HCT116 (cell line): Measurements from ENCODE around the gene FHIT. TPM values are rescaled to one million over a fixed set of nuclear protein-coding genes. Genes with fewer than 3 reads are reported as not detected.

Source experiments
- ATAC-seq: fragments of 200-7000 bp; cut with Tn5 transposase; 2 replicates; pipeline ENCODE4 v1.9.1; 2020; ENCODE audit warnings: mild to moderate bottlenecking, moderate library complexity
- BruUV-seq: library from RNA; stranded (reverse); fragments of 400-500 nt; replicated peaks from 2 replicates; lab custom pipeline; 2021; lab: Mats Ljungman, UMichigan
- CTCF ChIA-PET: fragments of 300-600 bp; sonication (Branson Sonifier 250); formaldehyde crosslinking; loops from one replicate; lab custom pipeline; 2021; ENCODE audit warnings: antibody characterized with exemption; lab: Charles Lee
- POLR2A ChIA-PET: fragments of 300-600, 350-600 bp; sonication (Branson Sonifier 250); formaldehyde crosslinking; loops from one replicate; lab custom pipeline; 2021; ENCODE audit warnings: antibody characterized with exemption; lab: Charles Lee
- RAD21 ChIA-PET, 2 experiments: fragments of 300-600 bp; sonication (Branson Sonifier 250); formaldehyde crosslinking; loops; one replicate each; lab custom pipeline; 2023; ENCODE audit warnings: low total read pairs in 2 of 2; ENCODE audit not compliant: uncharacterized antibody in 2 of 2, unreplicated experiment in 2 of 2, low non-redundant PET in 1 of 2; lab: Charles Lee
- DNase-seq: peaks from one replicate; pipeline ENCODE4 v3.0.0-alpha.2; 2010; ENCODE audit warnings: low read depth, low spot score
- H2AFZ ChIP-seq: fragments of 200-600 bp; shearing (Covaris generic), sonication (generic); 2 replicates; pipeline ENCODE4 v1.6.1; 2017; ENCODE audit warnings: low read depth, mixed run types, mixed read lengths, antibody characterized with exemption, low read length; ENCODE audit not compliant: poor library complexity, severe bottlenecking
- H3K27ac ChIP-seq: 2 replicates; pipeline ENCODE4 v1.5.1; 2012; ENCODE audit warnings: low read depth, low read length
- H3K27me3 ChIP-seq: fragments of 200-600 bp; sonication (generic); 2 replicates; pipeline ENCODE4 v1.6.1; 2016; ENCODE audit warnings: mixed run types, low read length, mixed read lengths; ENCODE audit not compliant: insufficient read depth
- H3K36me3 ChIP-seq, 2 experiments: fragments of 200-500 bp in 1 of 2; fragments of 200-600 bp in 1 of 2; sonication (Bioruptor generic) in 1 of 2; sonication (generic) in 1 of 2; 2 replicates each; pipeline versions ENCODE4 v1.5.1 to v1.6.1; 2014 to 2016; ENCODE audit warnings: low read length in 2 of 2, inconsistent platforms in 1 of 2, mixed read lengths in 1 of 2, mixed run types in 1 of 2; ENCODE audit not compliant: insufficient read depth in 2 of 2, control insufficient read depth in 1 of 2
- H3K4me1 ChIP-seq, 2 experiments: fragments of 200-600 bp in 1 of 2; sonication (generic) in 1 of 2; 2 replicates each; pipeline versions ENCODE4 v1.5.1 to v1.6.1; 2012 to 2017; ENCODE audit warnings: low read length in 2 of 2, inconsistent platforms in 1 of 2, mild to moderate bottlenecking in 1 of 2, mixed read lengths in 1 of 2, mixed run types in 1 of 2, moderate library complexity in 1 of 2; ENCODE audit not compliant: insufficient read depth in 2 of 2, control insufficient read depth in 1 of 2
- H3K4me2 ChIP-seq: fragments of 200-600 bp; sonication (generic); 2 replicates; pipeline ENCODE4 v1.6.1; 2017; ENCODE audit warnings: mixed run types, low read length, mixed read lengths
- H3K4me3 ChIP-seq, 2 experiments: fragments of 200-600 bp in 1 of 2; sonication (generic) in 1 of 2; replicated peaks in 1 of 2; 2 replicates each; pipeline ENCODE4 v1.5.1; 2011 to 2016; ENCODE audit warnings: low read length in 2 of 2, control low read depth in 1 of 2, low read depth in 1 of 2, mild to moderate bottlenecking in 1 of 2, mixed read lengths in 1 of 2, mixed run types in 1 of 2
- H3K79me2 ChIP-seq: fragments of 200-600 bp; sonication (generic); 2 replicates; pipeline ENCODE4 v1.6.1; 2017; ENCODE audit warnings: mild to moderate bottlenecking, mixed run types, low read length, moderate library complexity, mixed read lengths; ENCODE audit not compliant: insufficient read depth
- H3K9ac ChIP-seq: fragments of 200-600 bp; sonication (generic); 2 replicates; pipeline ENCODE4 v1.6.1; 2016; ENCODE audit warnings: low read length, mixed read lengths
- H3K9me2 ChIP-seq: fragments of 200-600 bp; sonication (generic), shearing (Covaris generic); 2 replicates; pipeline ENCODE4 v1.6.1; 2017; ENCODE audit warnings: mixed run types, mild to moderate bottlenecking, moderate library complexity; ENCODE audit not compliant: insufficient read depth
- H3K9me3 ChIP-seq, 2 experiments: fragments of 200-500 bp in 1 of 2; fragments of 200-600 bp in 1 of 2; sonication (Bioruptor generic) in 1 of 2; sonication (generic) in 1 of 2; 2 replicates each; pipeline ENCODE4 v1.6.1; 2014 to 2017; ENCODE audit warnings: low read length in 2 of 2, mixed read lengths in 2 of 2, inconsistent platforms in 1 of 2, low read depth in 1 of 2, mild to moderate bottlenecking in 1 of 2, mixed run types in 1 of 2, moderate library complexity in 1 of 2; ENCODE audit not compliant: control insufficient read depth in 1 of 2, insufficient read depth in 1 of 2
- H4K20me1 ChIP-seq: fragments of 200-600 bp; sonication (generic), shearing (Covaris generic); 2 replicates; pipeline ENCODE4 v1.6.1; 2017; ENCODE audit warnings: mixed run types, mild to moderate bottlenecking, moderate library complexity; ENCODE audit not compliant: insufficient read depth
- CBX3 ChIP-seq: IDR thresholded peaks from 2 replicates; pipeline ENCODE4 v1.6.1; 2012; ENCODE audit warnings: low read depth
- EGR1 ChIP-seq: IDR thresholded peaks from 2 replicates; pipeline ENCODE4 v1.6.1; 2012; ENCODE audit warnings: low read depth
- EZH2 ChIP-seq: fragments of 200-600 bp; sonication (generic); IDR thresholded peaks from 2 replicates; pipeline ENCODE4 v1.6.1; 2017; ENCODE audit warnings: antibody characterized with exemption, mixed run types
- EZH2phosphoT487 ChIP-seq: fragments of 200-600 bp; IDR thresholded peaks from 2 replicates; pipeline ENCODE4 v1.6.1; 2018; ENCODE audit warnings: antibody characterized with exemption, borderline replicate concordance
- FOSL1 ChIP-seq: IDR thresholded peaks from 2 replicates; pipeline ENCODE4 v1.6.1; 2012; ENCODE audit warnings: low read depth
- MAX ChIP-seq: IDR thresholded peaks from 2 replicates; pipeline ENCODE4 v1.6.1; 2012
- POLR2A ChIP-seq: IDR thresholded peaks from 2 replicates; pipeline ENCODE4 v1.7.0; 2011; ENCODE audit warnings: borderline replicate concordance; ENCODE audit not compliant: insufficient read depth, insufficient read length; ENCODE audit errors: extremely low read depth
- RAD21 ChIP-seq: IDR thresholded peaks from 2 replicates; pipeline ENCODE4 v1.6.1; 2012; ENCODE audit warnings: low read depth, mild to moderate bottlenecking
- REST ChIP-seq: IDR thresholded peaks from 2 replicates; pipeline ENCODE4 v1.6.1; 2012; ENCODE audit warnings: low read depth
- SRF ChIP-seq: IDR thresholded peaks from 2 replicates; pipeline ENCODE4 v1.6.1; 2012; ENCODE audit warnings: low read depth
- ZFX ChIP-seq: fragments of 450-650 bp; IDR thresholded peaks from 2 replicates; pipeline ENCODE4 v1.6.1; 2017
- intact Hi-C: fragments of 100-400 bp; cut with micrococcal nuclease; formaldehyde crosslinking; loops from 2 replicates; pipeline ENCODE4 v1.10.0; 2022
- total RNA-seq: library from RNA; stranded (reverse); gene quantifications from one replicate; pipeline ENCODE4 v1.2.1, GENCODE V29; 2021; ENCODE audit not compliant: unreplicated experiment
- TF ChIP-seq, protein P1 (sequence below), 3 experiments: fragments of 200-600 bp in 1 of 3; sonication (generic) in 1 of 3; IDR thresholded peaks in 2 of 3; conservative IDR thresholded peaks in 1 of 3; 2 replicates each; pipeline ENCODE4 v1.5.1; 2012 to 2017; ENCODE audit warnings: low read depth in 2 of 3, low read length in 2 of 3, antibody characterized with exemption in 1 of 3, borderline replicate concordance in 1 of 3, control low read depth in 1 of 3, mild to moderate bottlenecking in 1 of 3, mixed read lengths in 1 of 3, mixed run types in 1 of 3, moderate library complexity in 1 of 3; ENCODE audit not compliant: insufficient read depth in 1 of 3

FHIT gene
- total RNA-seq, 1 experiment from 2014 or later = 20.1 TPM

DNA sequence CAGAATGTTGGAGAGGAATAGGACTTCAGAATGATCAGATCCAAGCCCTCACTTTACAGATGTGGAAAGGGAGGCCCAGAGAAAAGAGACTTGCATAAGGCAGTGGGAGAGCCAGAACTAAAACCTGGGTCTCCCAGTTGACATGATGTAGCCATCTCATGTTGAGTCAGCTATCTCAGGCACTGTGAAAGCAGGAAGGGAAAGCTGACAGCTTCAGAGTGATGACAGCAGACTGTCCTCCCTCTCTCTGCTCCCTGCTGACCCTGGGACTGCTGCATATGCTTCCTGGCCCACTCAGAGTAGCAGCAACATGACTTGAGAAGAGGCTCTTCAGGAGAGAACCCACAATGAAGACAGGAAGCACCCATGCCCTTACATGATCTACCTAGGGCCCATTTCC lies 14.7 kb downstream of the FHIT start:
- intact Hi-C loops = no loop called here
- Histone ChIP-seq H3K27me3 (no peaks in the 10 kb centered on the region), H3K36me3 (no peaks in the 10 kb centered on the region), H3K4me1 (no peaks in the 10 kb centered on the region), H3K9me3 (no peaks in the 10 kb centered on the region), H3K4me3 (no peak overlapping the region), H3K9me2 (no peaks in the 10 kb centered on the region), H3K4me2 (no peak overlapping the region), H4K20me1 (no peaks in the 10 kb centered on the region), H3K27ac (no peak overlapping the region), H3K79me2 (no peaks in the 10 kb centered on the region), H3K9ac (no peak overlapping the region), H2AFZ (no peak overlapping the region)
- DNase-seq = no peak
- ATAC-seq = no peak
- no peak for TF ChIP-seq RAD21
- TF ChIP-seq ZFX = no peak
- TF ChIP-seq REST = no peak
- ChIA-PET POLR2A (no interaction called here), CTCF (no interaction called here), RAD21 (no interaction called here)
- no TSS peak for BruUV-seq

DNA sequence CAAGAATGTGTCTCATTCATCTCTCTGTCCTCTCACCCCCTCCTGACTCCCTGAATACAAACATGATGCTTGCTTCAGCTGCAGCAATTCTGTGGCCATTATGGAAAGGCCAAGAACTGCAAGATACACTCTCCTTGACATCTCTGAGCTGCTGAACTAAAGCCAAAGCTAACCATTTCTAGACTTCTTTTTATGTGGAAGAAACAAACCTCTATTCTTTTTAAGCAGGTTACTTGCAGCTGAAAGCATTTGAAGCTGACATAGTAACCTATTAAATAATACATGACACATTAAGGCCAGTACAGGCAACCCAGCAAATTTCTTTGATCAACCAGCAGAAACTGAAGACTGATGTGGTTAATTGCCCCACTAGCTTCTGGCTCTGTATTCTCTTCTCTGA lies 17.5 kb downstream of the FHIT start:
- intact Hi-C loops = no loop called here
- TF ChIP-seq, protein P1, sequence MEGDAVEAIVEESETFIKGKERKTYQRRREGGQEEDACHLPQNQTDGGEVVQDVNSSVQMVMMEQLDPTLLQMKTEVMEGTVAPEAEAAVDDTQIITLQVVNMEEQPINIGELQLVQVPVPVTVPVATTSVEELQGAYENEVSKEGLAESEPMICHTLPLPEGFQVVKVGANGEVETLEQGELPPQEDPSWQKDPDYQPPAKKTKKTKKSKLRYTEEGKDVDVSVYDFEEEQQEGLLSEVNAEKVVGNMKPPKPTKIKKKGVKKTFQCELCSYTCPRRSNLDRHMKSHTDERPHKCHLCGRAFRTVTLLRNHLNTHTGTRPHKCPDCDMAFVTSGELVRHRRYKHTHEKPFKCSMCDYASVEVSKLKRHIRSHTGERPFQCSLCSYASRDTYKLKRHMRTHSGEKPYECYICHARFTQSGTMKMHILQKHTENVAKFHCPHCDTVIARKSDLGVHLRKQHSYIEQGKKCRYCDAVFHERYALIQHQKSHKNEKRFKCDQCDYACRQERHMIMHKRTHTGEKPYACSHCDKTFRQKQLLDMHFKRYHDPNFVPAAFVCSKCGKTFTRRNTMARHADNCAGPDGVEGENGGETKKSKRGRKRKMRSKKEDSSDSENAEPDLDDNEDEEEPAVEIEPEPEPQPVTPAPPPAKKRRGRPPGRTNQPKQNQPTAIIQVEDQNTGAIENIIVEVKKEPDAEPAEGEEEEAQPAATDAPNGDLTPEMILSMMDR (IDR thresholded peaks at IDR 0.05 in 2 of 3, conservative IDR thresholded peaks at IDR 0.05 in 1 of 3; ENCODE audit: borderline replicate concordance in 1 of 3, insufficient read depth in 1 of 3, low read depth in 2 of 3, low read length in 2 of 3) = no peak
- TF ChIP-seq MAX (no peak), FOSL1 (no peak), EGR1 (no peak), SRF (no peak), POLR2A (no peak), EZH2 (no peak), RAD21 (no peak), REST (no peak), CBX3 (no peak), EZH2phosphoT487 (no peak)

More for the DNA sequence above, 17.5 kb downstream of the FHIT start:
- POLR2A ChIA-PET = no interaction called here
- H3K27me3 ChIP-seq = no peaks in the 10 kb centered on the region
- DNase-seq (no peak), ATAC-seq (no peak)
- H3K9me3 ChIP-seq = no peaks in the 10 kb centered on the region
- BruUV-seq = no TSS peak
- no peaks in the 10 kb centered on the region for H3K36me3 ChIP-seq
- no peak overlapping the region for H3K27ac ChIP-seq
- no peak overlapping the region for H3K9ac ChIP-seq
- H3K4me2 ChIP-seq = no peak overlapping the region
- no peaks in the 10 kb centered on the region for H4K20me1 ChIP-seq
- H2AFZ ChIP-seq = no peak overlapping the region
- H3K4me1 ChIP-seq = no peaks in the 10 kb centered on the region
- CTCF ChIA-PET = no interaction called here
- no peaks in the 10 kb centered on the region for H3K9me2 ChIP-seq
- H3K79me2 ChIP-seq = no peaks in the 10 kb centered on the region
- H3K4me3 ChIP-seq = no peak overlapping the region
- RAD21 ChIA-PET = no interaction called here
